CD4-positive, alpha-beta T cell (primary cell): ENCODE results near the gene LRRC55. TPM values are rescaled to one million over a fixed set of nuclear protein-coding genes. Genes with fewer than 3 reads are reported as not detected.

Experiments
- ATAC-seq: fragments of 200-7000 bp; cut with Tn5 transposase; one replicate; pipeline ENCODE4 v1.10.0; 2022; ENCODE audit warnings: mild to moderate bottlenecking; ENCODE audit not compliant: poor library complexity
- CTCF ChIA-PET: fragments of 350-600 bp; sonication (Branson Sonifier 250); formaldehyde crosslinking; loops from one replicate; lab custom pipeline; 2021; ENCODE audit warnings: antibody characterized with exemption, inconsistent platforms; lab: Charles Lee
- POLR2A ChIA-PET: fragments of 350-600 bp; sonication (Branson Sonifier 250); formaldehyde crosslinking; loops from one replicate; lab custom pipeline; 2021; ENCODE audit warnings: antibody characterized with exemption, inconsistent platforms; lab: Charles Lee
- DNase-seq, 14 experiments: peaks; one replicate each; pipeline ENCODE4 v3.0.0-alpha.2; 2013 to 2020; ENCODE audit warnings: mixed read lengths in 2 of 14
- H3K27ac ChIP-seq, 2 donors: one replicate each; pipeline versions ENCODE4 v1.5.1 to v1.7.0; 2013; ENCODE audit warnings: low read length in 2 of 2, low read depth in 1 of 2, mild to moderate bottlenecking in 1 of 2
- H3K27me3 ChIP-seq, 2 experiments: 1 replicate in 1 of 2; 2 replicates in 1 of 2; pipeline versions ENCODE4 v1.6.1 to v1.7.0; 2013; ENCODE audit warnings: low read length in 2 of 2, control low read depth in 1 of 2, mild to moderate bottlenecking in 1 of 2, moderate library complexity in 1 of 2; ENCODE audit not compliant: insufficient read depth in 2 of 2, control insufficient read depth in 1 of 2
- H3K36me3 ChIP-seq: one replicate; pipeline ENCODE4 v1.6.1; 2013; ENCODE audit warnings: low read length, control low read depth; ENCODE audit not compliant: insufficient read depth
- H3K4me1 ChIP-seq: one replicate; pipeline ENCODE4 v1.6.1; 2013; ENCODE audit warnings: low read length, control low read depth; ENCODE audit not compliant: insufficient read depth
- H3K4me3 ChIP-seq: one replicate; pipeline ENCODE4 v1.5.1; 2013; ENCODE audit warnings: mild to moderate bottlenecking, low read length, moderate library complexity
- H3K9me3 ChIP-seq, 2 experiments: 1 replicate in 1 of 2; 2 replicates in 1 of 2; pipeline versions ENCODE4 v1.6.1 to v1.7.0; 2013; ENCODE audit warnings: low read length in 2 of 2, mild to moderate bottlenecking in 2 of 2, control low read depth in 1 of 2, moderate library complexity in 1 of 2; ENCODE audit not compliant: control insufficient read depth in 1 of 2, insufficient read depth in 1 of 2
- H3K27ac Mint-ChIP-seq: one replicate; pipeline ENCODE4 v1.8.0; 2020; ENCODE audit warnings: mixed read lengths
- H3K27me3 Mint-ChIP-seq: one replicate; pipeline ENCODE4 v1.8.0; 2021; ENCODE audit warnings: mixed read lengths
- H3K36me3 Mint-ChIP-seq: one replicate; pipeline ENCODE4 v1.8.0; 2021; ENCODE audit warnings: low read depth, mixed read lengths
- H3K4me1 Mint-ChIP-seq: one replicate; pipeline ENCODE4 v1.8.0; 2021; ENCODE audit warnings: low read depth, mixed read lengths
- H3K4me3 Mint-ChIP-seq: one replicate; pipeline ENCODE4 v1.8.0; 2020; ENCODE audit warnings: mild to moderate bottlenecking, mixed read lengths
- H3K9me3 Mint-ChIP-seq: one replicate; pipeline ENCODE4 v1.8.0; 2020; ENCODE audit warnings: mixed read lengths
- intact Hi-C, 2 experiments: fragments of 100-400 bp; cut with DNase I in 1 of 2; cut with micrococcal nuclease in 1 of 2; formaldehyde crosslinking; loops; one replicate each; pipeline versions ENCODE4 v1.15.1 to v1.9.0; 2023 to 2025; cut with DNase I, micrococcal nuclease
- total RNA-seq, 174 experiments: library from RNA in 2 of 174; stranded (reverse) in 2 of 174; gene quantifications; one replicate each; pipeline ENCODE4 v1.2.3 and lab custom pipeline; 2021 to 2026
- TF ChIP-seq, protein P1 (sequence below): fragments of 200-600 bp; IDR thresholded peaks from one replicate; pipeline ENCODE4 v1.8.0; 2022; ENCODE audit warnings: antibody characterized with exemption, mild to moderate bottlenecking

The LRRC55 gene
- total RNA-seq, 2 experiments from 2014 or later = not detected

DNA sequence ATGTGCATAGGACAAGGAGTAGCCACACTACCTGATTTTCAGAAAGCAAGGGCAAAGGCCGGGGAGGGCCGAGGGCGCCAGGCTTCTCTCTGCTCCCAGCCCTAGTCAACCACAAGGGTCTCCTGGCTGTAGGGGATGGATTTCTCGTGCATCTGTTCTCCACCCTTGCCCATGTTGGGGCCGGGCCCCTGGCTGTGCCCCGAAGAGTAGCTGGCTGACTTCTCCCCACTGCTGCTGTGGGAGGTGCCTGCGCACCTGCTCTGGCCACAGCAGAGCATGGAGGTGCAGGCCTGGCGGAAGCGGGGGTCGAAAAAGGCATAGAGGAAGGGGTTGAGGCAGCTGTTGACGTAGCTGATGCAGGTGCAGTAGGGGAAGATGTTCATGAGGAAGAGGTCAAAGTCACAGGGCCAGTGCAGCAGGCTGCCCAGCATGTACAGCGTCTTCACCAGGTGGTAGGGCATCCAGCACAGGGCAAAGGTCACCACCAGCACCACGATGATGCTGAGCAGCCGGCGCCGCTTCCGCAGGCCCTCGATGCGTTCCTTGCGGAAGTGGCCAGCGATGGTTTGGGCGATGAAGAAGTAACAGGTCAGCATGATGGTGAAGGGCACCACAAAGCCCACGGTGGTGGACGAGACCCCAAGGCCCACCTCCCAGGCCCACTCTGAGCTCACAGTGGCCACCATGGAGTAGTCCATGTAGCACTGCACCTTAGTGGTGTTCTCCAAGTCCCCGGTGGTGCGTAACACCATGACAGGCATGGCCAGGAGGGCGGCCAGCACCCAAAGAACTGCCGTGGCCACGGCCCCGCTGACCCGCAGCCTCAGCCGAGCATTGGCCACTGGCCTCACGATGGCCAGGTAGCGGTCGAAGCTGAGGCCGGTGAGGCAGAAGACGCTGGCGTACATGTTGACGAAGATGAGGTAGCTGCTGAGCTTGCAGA is 54.3 kb downstream of the LRRC55 start:
- no peaks in the 10 kb centered on the region for H3K36me3 Mint-ChIP-seq
- H3K36me3 ChIP-seq = no peaks in the 10 kb centered on the region
- H3K4me3 Mint-ChIP-seq = no peak overlapping the region
- no peaks in the 10 kb centered on the region for H3K4me1 Mint-ChIP-seq
- H3K4me3 ChIP-seq = no peak overlapping the region
- CTCF ChIA-PET = no interaction called here
- H3K27me3 Mint-ChIP-seq = peaks cover 89% of the 10 kb centered on the region
- H3K27ac ChIP-seq = no peak overlapping the region
- no peaks in the 10 kb centered on the region for H3K9me3 ChIP-seq
- H3K27ac Mint-ChIP-seq = no peak overlapping the region
- intact Hi-C loops = no loop called here
- no peak for DNase-seq
- peaks cover 37 to 56% of the 10 kb centered on the region in 2 experiments for H3K27me3 ChIP-seq
- no peaks in the 10 kb centered on the region for H3K9me3 Mint-ChIP-seq
- ATAC-seq = no peak
- TF ChIP-seq, protein P1, sequence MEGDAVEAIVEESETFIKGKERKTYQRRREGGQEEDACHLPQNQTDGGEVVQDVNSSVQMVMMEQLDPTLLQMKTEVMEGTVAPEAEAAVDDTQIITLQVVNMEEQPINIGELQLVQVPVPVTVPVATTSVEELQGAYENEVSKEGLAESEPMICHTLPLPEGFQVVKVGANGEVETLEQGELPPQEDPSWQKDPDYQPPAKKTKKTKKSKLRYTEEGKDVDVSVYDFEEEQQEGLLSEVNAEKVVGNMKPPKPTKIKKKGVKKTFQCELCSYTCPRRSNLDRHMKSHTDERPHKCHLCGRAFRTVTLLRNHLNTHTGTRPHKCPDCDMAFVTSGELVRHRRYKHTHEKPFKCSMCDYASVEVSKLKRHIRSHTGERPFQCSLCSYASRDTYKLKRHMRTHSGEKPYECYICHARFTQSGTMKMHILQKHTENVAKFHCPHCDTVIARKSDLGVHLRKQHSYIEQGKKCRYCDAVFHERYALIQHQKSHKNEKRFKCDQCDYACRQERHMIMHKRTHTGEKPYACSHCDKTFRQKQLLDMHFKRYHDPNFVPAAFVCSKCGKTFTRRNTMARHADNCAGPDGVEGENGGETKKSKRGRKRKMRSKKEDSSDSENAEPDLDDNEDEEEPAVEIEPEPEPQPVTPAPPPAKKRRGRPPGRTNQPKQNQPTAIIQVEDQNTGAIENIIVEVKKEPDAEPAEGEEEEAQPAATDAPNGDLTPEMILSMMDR = no peak
- POLR2A ChIA-PET = no interaction called here
- no peaks in the 10 kb centered on the region for H3K4me1 ChIP-seq

DNA sequence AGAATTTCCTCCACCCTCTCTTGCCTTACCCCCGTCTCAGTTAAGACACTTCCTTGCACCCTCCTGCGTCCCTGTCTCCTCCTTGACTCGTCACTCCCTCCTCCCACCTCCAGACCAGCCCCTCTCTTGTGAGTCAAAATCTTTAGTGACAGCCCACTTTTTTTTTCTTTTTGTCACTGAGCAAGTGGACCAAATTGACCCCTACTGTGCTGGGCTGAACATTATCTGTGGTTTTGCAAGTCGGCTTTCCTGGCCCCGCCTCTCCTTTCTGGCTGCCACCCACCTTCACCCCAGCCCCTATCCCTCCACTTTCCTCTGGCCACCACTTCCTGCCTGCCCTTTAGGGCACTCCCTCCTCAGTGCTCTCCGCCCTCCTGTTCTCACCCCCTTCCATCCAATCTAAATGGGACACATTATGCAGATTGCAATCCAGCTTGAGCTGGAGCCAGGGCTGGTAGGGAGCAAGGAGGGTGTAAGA is 55.5 kb downstream of the LRRC55 start, which contains the start of gene APLNR:
Gene APLNR (minus strand): TSS at position 47 of the 478 bp plus-strand sequence. CDS start 246 bp downstream, outside the sequence.
- DNase-seq (no peak), ATAC-seq (no peak)
- CTCF ChIA-PET = no interaction called here
- Histone ChIP-seq H3K27ac (no peak within 1 kb of the TSS), H3K9me3 (no peaks in the 10 kb centered on the region), H3K27me3 (peaks cover 30 to 45% of the 10 kb centered on the region in 2 experiments), H3K36me3 (no peaks in the 10 kb centered on the region), H3K4me1 (no peaks in the 10 kb centered on the region), H3K4me3 (no peak within 1 kb of the TSS)
- POLR2A ChIA-PET = no interaction called here
- TF ChIP-seq, protein P1 = no peak
- H3K9me3 Mint-ChIP-seq = no peaks in the 10 kb centered on the region
- no peaks in the 10 kb centered on the region for H3K36me3 Mint-ChIP-seq
- H3K4me3 Mint-ChIP-seq = no peak within 1 kb of the TSS
- H3K4me1 Mint-ChIP-seq = no peaks in the 10 kb centered on the region
- H3K27ac Mint-ChIP-seq = no peak within 1 kb of the TSS
- intact Hi-C loops = no loop called here
- peaks cover 89% of the 10 kb centered on the region for H3K27me3 Mint-ChIP-seq

DNA sequence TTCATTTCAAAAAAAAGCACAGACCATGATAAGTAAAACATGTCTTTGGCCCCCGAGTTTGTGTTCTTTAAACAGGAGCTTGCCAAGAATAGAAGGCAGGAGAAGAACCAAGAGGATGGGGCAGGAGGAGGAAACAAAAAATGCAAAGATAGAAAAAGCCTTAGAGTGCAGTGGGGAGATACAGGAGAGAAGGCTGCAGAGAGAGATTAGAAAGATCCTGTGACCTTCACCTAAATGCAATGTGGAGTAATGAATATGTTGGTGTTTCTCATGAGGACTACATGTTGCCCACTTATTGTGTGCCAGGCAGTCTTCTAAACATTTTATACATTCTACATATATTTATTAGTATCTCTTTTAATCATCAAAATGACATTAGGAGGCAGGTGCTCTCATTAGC is 57.6 kb downstream of the LRRC55 start:
- Mint-ChIP-seq H3K9me3 (no peaks in the 10 kb centered on the region), H3K27me3 (peaks cover 68% of the 10 kb centered on the region), H3K4me1 (peaks cover under 1% of the 10 kb centered on the region), H3K27ac (no peak overlapping the region), H3K4me3 (no peak overlapping the region), H3K36me3 (no peaks in the 10 kb centered on the region)
- TF ChIP-seq, protein P1 = no peak
- ChIA-PET CTCF (no interaction called here), POLR2A (no interaction called here)
- Histone ChIP-seq H3K27ac (no peak overlapping the region), H3K4me3 (no peak overlapping the region), H3K27me3 (peaks cover 20 to 28% of the 10 kb centered on the region in 2 experiments), H3K4me1 (no peaks in the 10 kb centered on the region), H3K36me3 (no peaks in the 10 kb centered on the region), H3K9me3 (no peaks in the 10 kb centered on the region)
- intact Hi-C loops = no loop called here
- DNase-seq = no peak
- no peak for ATAC-seq
